Caco-2 (cell line): ENCODE data around the gene PACSIN2. TPM values are rescaled to one million over a fixed set of nuclear protein-coding genes. Genes with fewer than 3 reads are reported as not detected.

ENCODE experiments used
- BruUV-seq: library from RNA; stranded (reverse); fragments of 400-500 nt; replicated peaks from 2 replicates; lab custom pipeline; 2021; lab: Mats Ljungman, UMichigan
- CTCF ChIA-PET: fragments of 300-600 bp; sonication (Branson Sonifier 250); formaldehyde crosslinking; loops from one replicate; lab custom pipeline; 2022; ENCODE audit warnings: antibody characterized with exemption; lab: Charles Lee
- POLR2A ChIA-PET: fragments of 300-600 bp; sonication (Branson Sonifier 250); formaldehyde crosslinking; loops from one replicate; lab custom pipeline; 2022; ENCODE audit warnings: antibody characterized with exemption; lab: Charles Lee
- DNase-seq, 2 experiments: peaks; one replicate each; pipeline versions ENCODE4 v3.0.0 to v3.0.0-alpha.2; 2020 to 2022
- H3K27me3 ChIP-seq: replicated peaks from 2 replicates; pipeline ENCODE4 v1.6.0; 2011; ENCODE audit warnings: low read length; ENCODE audit not compliant: control insufficient read depth, insufficient read depth
- H3K36me3 ChIP-seq: 2 replicates; pipeline ENCODE4 v1.5.1; 2011; ENCODE audit warnings: low read length; ENCODE audit not compliant: control insufficient read depth, insufficient read depth
- H3K4me1 ChIP-seq: fragments of 250-450 bp; sonication (Bioruptor Pico); 2 replicates; pipeline ENCODE4 v1.5.1; 2020; ENCODE audit warnings: mild to moderate bottlenecking
- H3K4me3 ChIP-seq: 2 replicates; pipeline ENCODE4 v1.5.1; 2011; ENCODE audit warnings: low read depth, mild to moderate bottlenecking, control low read depth, low read length
- H3K9me3 ChIP-seq: fragments of 250-450 bp; sonication (Bioruptor Pico); 2 replicates; pipeline ENCODE4 v1.5.1; 2020; ENCODE audit warnings: mild to moderate bottlenecking, moderate library complexity
- H3K27ac Mint-ChIP-seq: one replicate; pipeline ENCODE4 v1.8.0; 2022; ENCODE audit warnings: mixed read lengths; ENCODE audit not compliant: unreplicated experiment
- H3K27me3 Mint-ChIP-seq: one replicate; pipeline ENCODE4 v1.8.0; 2022; ENCODE audit warnings: mixed read lengths; ENCODE audit not compliant: insufficient read depth, unreplicated experiment
- H3K36me3 Mint-ChIP-seq: one replicate; pipeline ENCODE4 v1.8.0; 2022; ENCODE audit warnings: mild to moderate bottlenecking, mixed read lengths; ENCODE audit not compliant: insufficient read depth, unreplicated experiment
- H3K4me1 Mint-ChIP-seq: one replicate; pipeline ENCODE4 v1.8.0; 2022; ENCODE audit warnings: low read depth, mixed read lengths; ENCODE audit not compliant: unreplicated experiment
- H3K4me3 Mint-ChIP-seq: one replicate; pipeline ENCODE4 v1.8.0; 2022; ENCODE audit warnings: mild to moderate bottlenecking, moderate library complexity, mixed read lengths; ENCODE audit not compliant: unreplicated experiment
- H3K9me3 Mint-ChIP-seq: one replicate; pipeline ENCODE4 v1.8.0; 2022; ENCODE audit warnings: mixed read lengths; ENCODE audit not compliant: unreplicated experiment
- intact Hi-C: fragments of 100-400 bp; cut with micrococcal nuclease; formaldehyde crosslinking; loops from one replicate; pipeline ENCODE4 v1.10.0; 2022; ENCODE audit not compliant: unreplicated experiment
- total RNA-seq: library from RNA; stranded (reverse); gene quantifications from 2 replicates; pipeline ENCODE4 v1.2.3, GENCODE V29; 2022
- TF ChIP-seq, protein P1 (sequence below), 2 experiments: fragments of 200-600 bp in 1 of 2; IDR thresholded peaks; 1 replicate in 1 of 2; 2 replicates in 1 of 2; pipeline versions ENCODE4 v1.5.1 to v1.8.0; 2011 to 2022; ENCODE audit warnings: antibody characterized with exemption in 1 of 2, control low read depth in 1 of 2, inconsistent platforms in 1 of 2, low read depth in 1 of 2, low read length in 1 of 2, mild to moderate bottlenecking in 1 of 2, moderate library complexity in 1 of 2; ENCODE audit not compliant: insufficient read depth in 1 of 2, severe bottlenecking in 1 of 2, unreplicated experiment in 1 of 2

PACSIN2 gene
- total RNA-seq, 1 experiment from 2014 or later = 122 TPM

DNA sequence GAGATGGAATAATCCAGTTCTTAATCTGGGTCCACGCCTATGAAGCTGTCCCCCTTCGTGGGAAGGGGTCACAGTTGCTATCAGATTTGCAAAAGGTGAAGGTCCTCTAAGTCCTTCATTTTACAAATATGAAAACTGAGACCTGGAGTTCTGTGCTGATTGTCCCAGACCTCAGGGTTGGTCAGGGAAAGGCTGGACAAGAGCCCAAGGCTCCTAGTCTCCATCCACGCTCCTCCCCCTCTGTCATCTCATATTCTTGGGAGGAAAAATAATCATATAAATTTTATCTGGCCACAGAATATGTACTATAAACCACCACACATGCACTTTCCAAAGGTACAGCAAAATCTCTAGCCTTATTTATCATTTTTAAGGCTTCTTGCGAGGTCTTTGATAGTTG is 5.5 kb downstream of the PACSIN2 start:
- Mint-ChIP-seq H3K4me1 (peaks cover 30% of the 10 kb centered on the region), H3K27me3 (no peaks in the 10 kb centered on the region), H3K4me3 (no peak overlapping the region), H3K36me3 (peaks cover 47% of the 10 kb centered on the region), H3K9me3 (no peaks in the 10 kb centered on the region), H3K27ac (peak overlapping the region; percentile 50)
- intact Hi-C loops = no loop called here
- ChIA-PET CTCF (no interaction called here), POLR2A (no interaction called here)
- Histone ChIP-seq H3K4me3 (no peak overlapping the region), H3K4me1 (peaks cover 75% of the 10 kb centered on the region), H3K9me3 (no peaks in the 10 kb centered on the region), H3K36me3 (no peaks in the 10 kb centered on the region; the same call in 1 of the 2 replicates), H3K27me3 (no peaks in the 10 kb centered on the region)
- TF ChIP-seq, protein P1, sequence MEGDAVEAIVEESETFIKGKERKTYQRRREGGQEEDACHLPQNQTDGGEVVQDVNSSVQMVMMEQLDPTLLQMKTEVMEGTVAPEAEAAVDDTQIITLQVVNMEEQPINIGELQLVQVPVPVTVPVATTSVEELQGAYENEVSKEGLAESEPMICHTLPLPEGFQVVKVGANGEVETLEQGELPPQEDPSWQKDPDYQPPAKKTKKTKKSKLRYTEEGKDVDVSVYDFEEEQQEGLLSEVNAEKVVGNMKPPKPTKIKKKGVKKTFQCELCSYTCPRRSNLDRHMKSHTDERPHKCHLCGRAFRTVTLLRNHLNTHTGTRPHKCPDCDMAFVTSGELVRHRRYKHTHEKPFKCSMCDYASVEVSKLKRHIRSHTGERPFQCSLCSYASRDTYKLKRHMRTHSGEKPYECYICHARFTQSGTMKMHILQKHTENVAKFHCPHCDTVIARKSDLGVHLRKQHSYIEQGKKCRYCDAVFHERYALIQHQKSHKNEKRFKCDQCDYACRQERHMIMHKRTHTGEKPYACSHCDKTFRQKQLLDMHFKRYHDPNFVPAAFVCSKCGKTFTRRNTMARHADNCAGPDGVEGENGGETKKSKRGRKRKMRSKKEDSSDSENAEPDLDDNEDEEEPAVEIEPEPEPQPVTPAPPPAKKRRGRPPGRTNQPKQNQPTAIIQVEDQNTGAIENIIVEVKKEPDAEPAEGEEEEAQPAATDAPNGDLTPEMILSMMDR (IDR thresholded peaks at IDR 0.05; ENCODE audit: insufficient read depth in 1 of 2, low read depth in 1 of 2, low read length in 1 of 2, severe bottlenecking in 1 of 2, unreplicated experiment in 1 of 2) = no peak
- BruUV-seq = no TSS peak
- no peak for DNase-seq

DNA sequence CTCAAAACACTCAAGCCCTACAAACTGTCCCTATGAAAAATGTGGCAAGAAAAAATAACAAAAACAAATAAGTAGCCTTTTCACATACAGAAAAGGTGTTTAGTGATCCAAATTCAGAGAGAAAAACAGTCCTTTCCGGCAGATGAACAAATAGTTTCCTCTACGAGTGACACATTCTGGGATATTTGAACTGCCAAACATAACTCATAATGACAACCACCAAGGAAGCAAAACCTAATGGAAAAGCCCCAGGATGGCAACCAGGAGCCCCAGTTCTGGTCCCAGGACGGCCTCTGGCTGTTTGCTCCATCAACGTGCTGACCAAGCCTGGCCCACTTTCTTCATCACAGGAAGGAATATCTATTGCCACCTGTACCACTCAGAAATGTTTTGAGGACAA is 6.0 kb downstream of the PACSIN2 start:
- Histone ChIP-seq H3K4me3 (no peak overlapping the region), H3K27me3 (no peaks in the 10 kb centered on the region), H3K9me3 (no peaks in the 10 kb centered on the region), H3K4me1 (peaks cover 80% of the 10 kb centered on the region), H3K36me3 (no peaks in the 10 kb centered on the region; the same call in 1 of the 2 replicates)
- Mint-ChIP-seq H3K36me3 (peaks cover 42% of the 10 kb centered on the region), H3K27ac (peak overlapping the region; percentile 50), H3K27me3 (no peaks in the 10 kb centered on the region), H3K9me3 (no peaks in the 10 kb centered on the region), H3K4me1 (peaks cover 31% of the 10 kb centered on the region), H3K4me3 (no peak overlapping the region)
- no TSS peak for BruUV-seq
- POLR2A ChIA-PET = interaction anchor here (2.8 kb wide), 1 partner anchor 15 kb away, joined by 38 read pairs; no protein-coding TSS in a partner anchor
- TF ChIP-seq, protein P1 (IDR thresholded peaks at IDR 0.05; ENCODE audit: insufficient read depth in 1 of 2, low read depth in 1 of 2, low read length in 1 of 2, severe bottlenecking in 1 of 2, unreplicated experiment in 1 of 2) = no peak
- intact Hi-C loops = no loop called here
- CTCF ChIA-PET = interaction anchor here (1.8 kb wide), 1 partner anchor 15 kb away, joined by 7 read pairs; no protein-coding TSS in a partner anchor
- no peak for DNase-seq

DNA sequence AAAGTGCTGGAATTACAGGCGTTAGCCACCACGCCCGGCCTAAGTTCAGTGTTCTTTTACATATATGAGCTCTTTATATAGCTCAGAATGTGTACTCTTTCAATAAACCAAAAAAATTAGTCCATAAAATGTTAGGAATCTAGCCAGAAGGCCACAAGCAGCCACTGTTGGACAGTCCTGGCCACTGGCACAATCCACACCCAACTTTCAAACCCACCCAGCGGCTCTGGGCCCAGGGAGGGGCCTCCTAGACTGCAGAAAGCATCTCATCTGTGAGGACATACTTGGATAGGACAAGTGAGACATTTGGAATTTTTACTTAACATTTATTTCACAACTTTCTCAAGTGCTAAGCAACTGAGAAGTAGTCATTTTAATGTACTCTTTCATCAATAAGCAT is 6.4 kb downstream of the PACSIN2 start:
- Mint-ChIP-seq H3K9me3 (no peaks in the 10 kb centered on the region), H3K4me1 (peaks cover 33% of the 10 kb centered on the region), H3K27me3 (no peaks in the 10 kb centered on the region), H3K27ac (peak overlapping the region; percentile 50), H3K4me3 (no peak overlapping the region), H3K36me3 (peaks cover 40% of the 10 kb centered on the region)
- Histone ChIP-seq H3K4me3 (no peak overlapping the region), H3K9me3 (no peaks in the 10 kb centered on the region), H3K4me1 (peaks cover 81% of the 10 kb centered on the region), H3K27me3 (no peaks in the 10 kb centered on the region), H3K36me3 (no peaks in the 10 kb centered on the region)
- intact Hi-C loops = no loop called here
- no TSS peak for BruUV-seq
- peak in 1 of 2 experiments; percentile 49 for DNase-seq
- CTCF ChIA-PET = interaction anchor here (1.2 to 1.8 kb wide), 2 partner anchors 14 to 57 kb away, joined by 3 to 7 read pairs; no protein-coding TSS in a partner anchor
- TF ChIP-seq, protein P1 (IDR thresholded peaks at IDR 0.05; ENCODE audit: insufficient read depth in 1 of 2, low read depth in 1 of 2, low read length in 1 of 2, severe bottlenecking in 1 of 2, unreplicated experiment in 1 of 2) = no peak
- POLR2A ChIA-PET = interaction anchor here (2.8 kb wide), 1 partner anchor 14 kb away, joined by 38 read pairs; no protein-coding TSS in a partner anchor
